DOHH2 (cell line): ENCODE data around the gene TWIST2.

ENCODE experiments used
- H3F3A ChIP-seq: fragments of 200-600 bp; sonication (generic), shearing (Covaris generic); 2 replicates; pipeline ENCODE4 v1.6.0; 2016; ENCODE audit warnings: antibody characterized with exemption, mild to moderate bottlenecking; ENCODE audit not compliant: control insufficient read depth, insufficient read depth
- H3K27ac ChIP-seq: fragments of 200-600 bp; sonication (generic); 2 replicates; pipeline ENCODE4 v1.5.1; 2014; ENCODE audit warnings: low read depth, mild to moderate bottlenecking, low read length, moderate library complexity
- H3K27me3 ChIP-seq: fragments of 200-600 bp; sonication (generic); 2 replicates; pipeline ENCODE4 v1.6.1; 2014; ENCODE audit warnings: mild to moderate bottlenecking, low read length, mixed read lengths; ENCODE audit not compliant: control insufficient read depth
- H3K36me3 ChIP-seq: fragments of 200-600 bp; sonication (generic); 2 replicates; pipeline ENCODE4 v1.6.1; 2014; ENCODE audit warnings: mild to moderate bottlenecking, low read length, moderate library complexity, mixed read lengths; ENCODE audit not compliant: control insufficient read depth
- H3K4me1 ChIP-seq: fragments of 200-600 bp; sonication (generic); 2 replicates; pipeline ENCODE4 v1.6.1; 2014; ENCODE audit warnings: mild to moderate bottlenecking, low read length, mixed read lengths; ENCODE audit not compliant: control insufficient read depth
- H3K4me2 ChIP-seq: fragments of 200-600 bp; sonication (generic); 2 replicates; pipeline ENCODE4 v1.6.0; 2014; ENCODE audit warnings: mild to moderate bottlenecking, low read length, moderate library complexity
- H3K4me3 ChIP-seq: fragments of 200-600 bp; sonication (generic); 2 replicates; pipeline ENCODE4 v1.5.1; 2014; ENCODE audit warnings: mild to moderate bottlenecking, low read length, mixed read lengths
- H3K79me2 ChIP-seq: fragments of 200-600 bp; sonication (generic); 2 replicates; pipeline ENCODE4 v1.6.1; 2014; ENCODE audit warnings: mild to moderate bottlenecking, low read length, mixed read lengths; ENCODE audit not compliant: control insufficient read depth
- H3K9me2 ChIP-seq: fragments of 200-600 bp; sonication (generic); replicated peaks from 2 replicates; pipeline ENCODE4 v1.6.1; 2014; ENCODE audit warnings: mild to moderate bottlenecking, low read length, mixed read lengths; ENCODE audit not compliant: control insufficient read depth
- H3K9me3 ChIP-seq: fragments of 200-600 bp; sonication (generic); 2 replicates; pipeline ENCODE4 v1.6.1; 2014; ENCODE audit warnings: antibody characterized with exemption, low read length, mixed read lengths; ENCODE audit not compliant: control insufficient read depth, insufficient read depth
- H4K20me1 ChIP-seq: fragments of 200-600 bp; sonication (generic); 2 replicates; pipeline ENCODE4 v1.6.0; 2014; ENCODE audit warnings: low read depth, mild to moderate bottlenecking, antibody characterized with exemption, low read length, moderate library complexity; ENCODE audit not compliant: control insufficient read depth, insufficient read depth
- EZH2phosphoT487 ChIP-seq: fragments of 200-600 bp; sonication (generic); IDR thresholded peaks from 2 replicates; pipeline ENCODE4 v1.6.1; 2017; ENCODE audit warnings: borderline replicate concordance, mild to moderate bottlenecking, antibody characterized with exemption, low read length, moderate library complexity, mixed read lengths
- TF ChIP-seq, protein P1 (sequence below): fragments of 200-600 bp; sonication (generic); IDR thresholded peaks from one replicate; pipeline ENCODE4 v1.5.1; 2014; ENCODE audit warnings: antibody characterized with exemption, mild to moderate bottlenecking, low read depth, low read length; ENCODE audit not compliant: poor library complexity, severe bottlenecking

The TWIST2 gene

GRCh38 chr2:238875101-238875470 lies 27.2 kb downstream of the TWIST2 start:
- TF ChIP-seq, protein P1, sequence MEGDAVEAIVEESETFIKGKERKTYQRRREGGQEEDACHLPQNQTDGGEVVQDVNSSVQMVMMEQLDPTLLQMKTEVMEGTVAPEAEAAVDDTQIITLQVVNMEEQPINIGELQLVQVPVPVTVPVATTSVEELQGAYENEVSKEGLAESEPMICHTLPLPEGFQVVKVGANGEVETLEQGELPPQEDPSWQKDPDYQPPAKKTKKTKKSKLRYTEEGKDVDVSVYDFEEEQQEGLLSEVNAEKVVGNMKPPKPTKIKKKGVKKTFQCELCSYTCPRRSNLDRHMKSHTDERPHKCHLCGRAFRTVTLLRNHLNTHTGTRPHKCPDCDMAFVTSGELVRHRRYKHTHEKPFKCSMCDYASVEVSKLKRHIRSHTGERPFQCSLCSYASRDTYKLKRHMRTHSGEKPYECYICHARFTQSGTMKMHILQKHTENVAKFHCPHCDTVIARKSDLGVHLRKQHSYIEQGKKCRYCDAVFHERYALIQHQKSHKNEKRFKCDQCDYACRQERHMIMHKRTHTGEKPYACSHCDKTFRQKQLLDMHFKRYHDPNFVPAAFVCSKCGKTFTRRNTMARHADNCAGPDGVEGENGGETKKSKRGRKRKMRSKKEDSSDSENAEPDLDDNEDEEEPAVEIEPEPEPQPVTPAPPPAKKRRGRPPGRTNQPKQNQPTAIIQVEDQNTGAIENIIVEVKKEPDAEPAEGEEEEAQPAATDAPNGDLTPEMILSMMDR, result no peak
- no peak for TF ChIP-seq EZH2phosphoT487
- Histone ChIP-seq H3K4me1 (no peaks in the 10 kb centered on the region), H4K20me1 (no peaks in the 10 kb centered on the region), H3K27ac (no peak overlapping the region), H3K4me2 (no peak overlapping the region), H3K9me2 (no peaks in the 10 kb centered on the region), H3K79me2 (no peaks in the 10 kb centered on the region), H3K27me3 (no peaks in the 10 kb centered on the region), H3F3A (no peaks in the 10 kb centered on the region), H3K36me3 (no peaks in the 10 kb centered on the region), H3K9me3 (no peaks in the 10 kb centered on the region; the same call in 1 of the 2 replicates), H3K4me3 (no peak overlapping the region)

DNA sequence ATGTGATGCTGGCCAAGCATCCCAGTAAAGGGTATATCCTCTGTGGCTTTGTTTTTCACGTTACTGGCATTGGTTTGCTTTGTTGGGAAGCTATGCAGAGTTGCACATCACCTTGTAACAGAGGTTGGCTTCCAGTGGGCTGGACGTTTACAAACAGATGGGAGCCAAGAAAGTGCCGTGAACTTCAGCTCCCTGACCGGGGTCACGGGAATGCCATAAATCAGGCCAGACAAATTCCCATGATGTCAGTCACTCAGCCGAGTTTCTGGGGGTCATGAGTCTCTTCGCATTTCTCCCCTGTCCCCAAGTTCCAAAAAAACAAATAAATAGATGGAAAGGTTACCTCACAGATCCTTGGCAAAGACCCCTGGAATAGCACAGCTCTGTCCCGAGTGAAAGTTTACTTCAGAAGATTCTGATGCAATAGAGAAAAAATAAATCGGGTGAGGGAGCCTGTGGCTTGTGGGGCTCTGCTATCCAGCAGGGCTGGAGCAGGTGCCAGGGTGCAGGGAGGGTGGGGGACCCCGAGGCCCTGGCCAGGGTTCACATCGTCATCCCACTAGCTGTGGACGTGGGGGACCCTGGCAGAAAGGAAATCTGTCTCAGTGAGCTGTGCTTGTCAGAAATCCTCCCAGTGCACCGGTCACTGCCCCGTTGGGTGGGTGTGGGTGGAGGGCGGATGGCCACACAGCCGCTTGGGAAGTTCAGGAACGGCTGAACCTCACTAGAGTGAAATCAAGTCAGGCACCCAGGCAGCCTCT lies 27.8 kb downstream of the TWIST2 start:
- no peak for TF ChIP-seq EZH2phosphoT487
- TF ChIP-seq, protein P1, result no peak
- Histone ChIP-seq H3K9me2 (no peaks in the 10 kb centered on the region), H3K4me1 (no peaks in the 10 kb centered on the region), H3K79me2 (no peaks in the 10 kb centered on the region), H3K36me3 (no peaks in the 10 kb centered on the region), H3K27ac (no peak overlapping the region), H3K9me3 (no peaks in the 10 kb centered on the region; the same call in 1 of the 2 replicates), H3K4me2 (no peak overlapping the region), H3K27me3 (no peaks in the 10 kb centered on the region), H4K20me1 (no peaks in the 10 kb centered on the region), H3F3A (no peaks in the 10 kb centered on the region), H3K4me3 (no peak overlapping the region)

GRCh38 chr2:238876232-238876630 lies 28.3 kb downstream of the TWIST2 start:
- Histone ChIP-seq H3F3A (no peaks in the 10 kb centered on the region), H3K27ac (no peak overlapping the region), H3K4me1 (no peaks in the 10 kb centered on the region), H3K79me2 (no peaks in the 10 kb centered on the region), H4K20me1 (no peaks in the 10 kb centered on the region), H3K4me2 (no peak overlapping the region), H3K27me3 (no peaks in the 10 kb centered on the region), H3K36me3 (no peaks in the 10 kb centered on the region), H3K9me3 (no peaks in the 10 kb centered on the region; the same call in 1 of the 2 replicates), H3K9me2 (no peaks in the 10 kb centered on the region), H3K4me3 (no peak overlapping the region)
- no peak for TF ChIP-seq EZH2phosphoT487
- TF ChIP-seq, protein P1, result no peak
